Measurements from ENCODE around the gene ANKRD13A. TPM values are rescaled to one million over a fixed set of nuclear protein-coding genes. Genes with fewer than 3 reads are reported as not detected.
A peak's percentile ranks its signal among the peaks of the same experiment; 100 is the strongest.

The ANKRD13A gene
- total and polyA plus RNA-seq, 2 of the 13 experiments (the other 11 are each of a cell fraction or from before 2014, with no cell fraction given): 34.1 to 41.6 TPM

GRCh38 chr12:110079477-110080400, 80.5 kb downstream of the ANKRD13A start:
- TSS peak; percentile 93 for BruUV-seq (replicated peaks)
- WGBS (ENCODE audit: low lambda C conversion rate): 55% methylated on average over 24 of the region's 24 CpGs
- Histone ChIP-seq H3K9ac (ENCODE audit: insufficient read depth, low read depth, low read length) (peak overlapping the region; percentile 50; the same call in 1 of the 2 replicates), H3K4me2 (ENCODE audit: low read depth, low read length) (peak overlapping the region; percentile 82), H2AFZ (ENCODE audit: low read length) (peak overlapping the region; percentile 90), H3K27me3 (ENCODE audit: control insufficient read depth in 1 of 2, insufficient read depth in 2 of 2, low read length in 2 of 2) (no peaks in the 10 kb centered on the region), H3K27ac (ENCODE audit: extremely low read length, insufficient read depth, low read length) (peak overlapping the region; percentile 83), H3K79me2 (ENCODE audit: insufficient read depth, low read length) (no peaks in the 10 kb centered on the region), H3K36me3 (replicated peaks in 1 of 2; ENCODE audit: control insufficient read depth in 1 of 2, insufficient read depth in 2 of 2, low read length in 2 of 2) (no peaks in the 10 kb centered on the region), H4K20me1 (ENCODE audit: insufficient read depth, low read length) (no peaks in the 10 kb centered on the region), H3K9me3 (ENCODE audit: low read length) (no peaks in the 10 kb centered on the region), H3K4me3 (replicated peaks in 1 of 3; ENCODE audit: insufficient read depth in 1 of 3, low read depth in 2 of 3, low read length in 3 of 3) (peak overlapping the region in 1 of 3 experiments; percentile 41; a peak in 1 of 6 replicates), H3K4me1 (ENCODE audit: insufficient read depth, low read length) (peaks cover 49% of the 10 kb centered on the region)
- in situ Hi-C loops (cut with HindIII; ENCODE audit: extremely low pct_ligation_motif_present, low pct_unique_long_range_greater_than_20kb): no loop called here
- FAIRE-seq: peak; percentile 97
- peak; percentile 96 for DNase-seq (ENCODE audit: low spot score)
- ChIA-PET POLR2A (interaction anchor here (0.6 to 1.4 kb wide), 26 partner anchors 11 to 170 kb away, joined by 3 to 56 read pairs (median 5); partner anchors contain the start of genes ANKRD13A, C12orf76, GIT2 and IFT81), CTCF (ENCODE audit: low intra/inter-chr PET ratio, low total read pairs) (no interaction called here)
- intact Hi-C loops (cut with micrococcal nuclease; ENCODE audit: unreplicated experiment): loop anchor here (2.0 kb wide), 1 partner anchor 31 kb away; the partner anchor contains the start of gene C12orf76
- peak; percentile 96 for ATAC-seq
- TF ChIP-seq NFE2L2 (IDR thresholded peaks at IDR 0.05; ENCODE audit: low read length) (no peak), KLF6 (CRISPR knock-in tag; IDR thresholded peaks at IDR 0.05) (peak; percentile 61; the same call in 1 of the 2 replicates), ZNF335 (CRISPR knock-in tag; IDR thresholded peaks at IDR 0.05) (peak; percentile 76), ZNF672 (CRISPR knock-in tag; IDR thresholded peaks at IDR 0.05) (no peak), MTA1 (CRISPR knock-in tag; IDR thresholded peaks at IDR 0.05; ENCODE audit: borderline replicate concordance) (no peak), TFDP2 (CRISPR knock-in tag; IDR thresholded peaks at IDR 0.05) (peak; percentile 81), NFYC (CRISPR knock-in tag; IDR thresholded peaks at IDR 0.05) (peak; percentile 87), ZNF460 (CRISPR knock-in tag; IDR thresholded peaks at IDR 0.05; ENCODE audit: borderline replicate concordance) (no peak), ZNF510 (CRISPR knock-in tag; IDR thresholded peaks at IDR 0.05; ENCODE audit: low read depth) (0 out of 2 replicates have a peak, but pooled peaks have one; percentile 38), ZFP90 (CRISPR knock-in tag; IDR thresholded peaks at IDR 0.05; ENCODE audit: borderline replicate concordance) (peak; percentile 71; the same call in 1 of the 2 replicates), MYC (CRISPR knock-in tag; IDR thresholded peaks at IDR 0.05; ENCODE audit: borderline replicate concordance) (peak; percentile 88), ZNF275 (CRISPR knock-in tag; IDR thresholded peaks at IDR 0.05; ENCODE audit: borderline replicate concordance) (no peak; the same call in 1 of the 2 replicates), ZMYM4 (CRISPR knock-in tag; IDR thresholded peaks at IDR 0.05) (peak; percentile 98), HBP1 (CRISPR knock-in tag; IDR thresholded peaks at IDR 0.05; ENCODE audit: low read depth) (peak; percentile 91), ZFAT (CRISPR knock-in tag; conservative IDR thresholded peaks at IDR 0.05) (no peak), NFATC3 (CRISPR knock-in tag; IDR thresholded peaks at IDR 0.05) (0 out of 2 replicates have a peak, but pooled peaks have one; percentile 83), ZNF772 (CRISPR knock-in tag; IDR thresholded peaks at IDR 0.05) (no peak), ZBTB25 (CRISPR knock-in tag; IDR thresholded peaks at IDR 0.05) (peak; percentile 49)

Measured in HepG2 (cell line).